DMS53 treated with DMSO at 0.1 percent for 48 hours (cell line): ENCODE measurements around the gene DIPK1A.
A peak's percentile ranks its signal among the peaks of the same experiment; 100 is the strongest.

Experiments
- DNase-seq: peaks from one replicate; lab custom pipeline; 2025; ENCODE audit not compliant: unreplicated experiment; lab: John Stamatoyannopoulos, UW

The DIPK1A gene

DNA sequence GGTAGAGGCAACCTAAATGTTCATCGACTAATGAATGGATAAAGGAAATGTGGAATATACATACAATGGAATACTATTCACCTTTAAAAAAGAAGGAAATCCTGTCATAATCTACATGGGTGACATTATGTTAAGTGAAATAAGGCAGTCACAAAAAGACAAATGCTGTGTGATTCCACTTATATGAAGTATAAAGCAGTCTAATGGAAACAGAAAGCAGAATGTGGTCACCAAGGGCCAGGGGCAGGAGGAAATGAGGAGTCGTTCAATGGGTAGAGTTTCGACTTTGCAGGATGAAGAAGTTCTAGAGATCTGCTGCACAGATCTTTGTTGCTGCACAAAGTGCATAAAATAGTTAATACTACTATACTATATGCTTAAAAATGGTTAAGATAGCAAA lies 7.8 kb downstream of the DIPK1A start:
- no peak for DNase-seq

- DNase-seq: no peak
Observed at GRCh38 chr1:92952714-92953113, 8.5 kb downstream of the DIPK1A start.

DNA sequence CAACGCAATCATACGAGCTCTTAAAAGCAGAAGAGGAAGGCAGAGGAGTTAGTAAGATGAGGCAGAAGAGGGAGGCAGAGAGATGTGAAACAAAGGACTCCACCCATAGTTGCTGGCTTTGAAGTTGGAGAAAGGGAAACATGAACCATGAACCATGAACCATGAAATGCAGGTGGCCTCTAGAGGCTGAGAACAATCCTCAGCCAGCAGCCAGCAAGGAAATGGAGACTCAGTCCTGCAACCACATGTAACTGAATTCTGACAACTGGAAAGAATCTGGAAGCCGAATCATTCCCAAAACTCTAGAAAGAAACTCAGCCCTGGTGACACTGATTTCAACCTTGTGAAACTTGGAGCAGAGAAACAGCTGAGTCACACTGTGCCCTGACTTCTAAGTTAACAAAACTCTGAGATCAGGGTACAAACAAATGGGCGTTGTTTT lies 10.1 kb downstream of the DIPK1A start:
- DNase-seq: peak; percentile 84

DNA sequence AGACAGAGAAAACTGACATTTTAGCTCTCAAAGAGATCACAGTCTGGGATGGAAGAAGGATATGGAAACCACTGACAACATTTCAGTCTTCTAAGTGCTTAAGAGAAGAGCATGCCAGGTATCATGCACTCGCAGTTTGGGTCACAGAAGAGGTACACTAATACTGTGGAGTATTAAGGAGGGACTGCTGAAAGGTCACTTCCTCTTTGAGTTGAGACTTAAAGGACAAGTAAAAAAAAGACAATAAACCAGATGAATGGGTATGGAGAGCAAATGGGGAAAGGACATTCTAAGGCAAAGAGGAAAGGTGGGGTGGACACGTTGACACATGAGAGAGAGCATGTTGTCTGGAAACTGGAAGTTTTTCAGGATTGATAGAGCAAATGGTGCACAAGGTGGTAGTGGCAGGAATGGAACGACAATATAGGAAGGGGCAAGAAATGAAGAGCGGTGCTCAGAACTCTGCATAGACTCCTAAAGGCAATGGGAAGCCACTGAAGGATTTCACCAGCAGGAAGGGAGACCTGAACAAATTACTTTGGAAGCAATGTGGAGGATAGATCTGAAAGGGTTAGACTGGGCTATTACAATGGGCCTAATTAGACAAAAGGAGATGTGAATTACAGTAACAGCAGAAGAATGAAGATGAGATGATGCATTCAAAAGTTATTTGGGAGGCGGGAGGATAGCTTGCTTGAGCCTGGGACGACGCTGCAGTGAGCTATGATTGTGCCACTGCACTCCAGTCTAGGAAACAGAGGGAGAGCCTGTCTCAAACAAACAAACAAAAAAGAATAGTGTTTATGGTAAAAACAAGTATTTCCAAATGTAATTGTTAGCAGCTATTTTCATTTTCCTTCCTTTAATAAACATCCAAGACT lies 11.1 kb downstream of the DIPK1A start:
- DNase-seq: no peak

DNA sequence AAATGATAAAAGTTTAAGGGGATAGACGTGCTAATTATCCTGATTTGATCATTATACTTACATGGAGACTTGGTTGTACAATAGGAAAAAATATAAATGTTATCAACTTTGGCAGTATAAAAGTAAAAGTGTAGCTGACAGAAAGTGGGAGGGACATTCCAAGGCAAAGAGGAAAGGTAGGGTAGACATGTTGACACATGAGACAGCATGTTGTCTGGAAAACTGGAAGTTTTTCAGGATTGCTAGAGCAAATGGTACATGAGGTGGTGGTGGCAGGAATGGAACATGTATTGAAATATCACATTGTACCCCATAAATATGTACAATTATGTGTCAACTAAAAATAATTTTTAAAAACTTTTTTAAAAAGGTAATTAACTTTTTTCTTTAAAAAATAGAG lies 13.2 kb downstream of the DIPK1A start:
- DNase-seq: no peak

GRCh38 chr1:92945748-92946270 lies 15.5 kb downstream of the DIPK1A start:
- no peak for DNase-seq

- DNase-seq: no peak
Observed at GRCh38 chr1:92944901-92945747, 16.1 kb downstream of the DIPK1A start.

DNA sequence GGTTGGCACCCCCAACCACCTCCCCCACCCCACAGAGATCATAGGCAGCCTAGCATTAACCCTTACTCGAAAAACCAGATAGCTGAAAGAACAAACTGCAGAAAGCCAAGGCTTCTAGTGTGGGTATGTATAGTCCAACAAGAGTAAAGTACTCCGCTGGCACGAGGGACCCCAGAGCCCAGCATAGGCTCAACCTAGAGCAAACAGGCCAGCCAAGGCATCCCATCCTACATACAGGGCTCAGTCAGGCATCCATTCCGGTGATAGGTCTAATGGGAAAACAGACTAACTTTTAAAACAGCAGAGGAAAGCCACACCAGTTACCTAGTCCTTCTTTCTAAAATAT lies 17.8 kb downstream of the DIPK1A start:
- no peak for DNase-seq

DNA sequence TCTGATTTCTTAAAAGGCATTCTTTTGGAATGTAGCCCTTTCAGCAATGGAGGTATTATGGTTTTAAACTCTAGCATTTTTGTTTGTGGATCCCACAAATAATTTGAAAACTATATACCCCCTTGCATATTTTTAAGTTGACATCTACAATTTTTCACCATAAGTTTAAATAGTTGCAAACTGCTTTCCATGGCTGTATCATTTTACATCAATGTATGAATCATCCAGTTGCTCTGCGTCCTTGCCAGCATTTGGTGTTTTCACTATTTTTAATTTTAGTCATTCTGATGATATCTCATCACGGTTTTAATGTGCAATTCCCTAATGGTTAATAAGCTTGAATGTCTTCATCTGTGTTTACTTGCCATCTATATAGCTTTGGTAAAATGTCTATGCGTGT lies 20.7 kb downstream of the DIPK1A start:
- DNase-seq: no peak

- DNase-seq: no peak
Observed at GRCh38 chr1:92937731-92938130, 23.5 kb downstream of the DIPK1A start.

- DNase-seq: no peak
Observed at GRCh38 chr1:92936865-92937264, 24.4 kb downstream of the DIPK1A start.

DNA sequence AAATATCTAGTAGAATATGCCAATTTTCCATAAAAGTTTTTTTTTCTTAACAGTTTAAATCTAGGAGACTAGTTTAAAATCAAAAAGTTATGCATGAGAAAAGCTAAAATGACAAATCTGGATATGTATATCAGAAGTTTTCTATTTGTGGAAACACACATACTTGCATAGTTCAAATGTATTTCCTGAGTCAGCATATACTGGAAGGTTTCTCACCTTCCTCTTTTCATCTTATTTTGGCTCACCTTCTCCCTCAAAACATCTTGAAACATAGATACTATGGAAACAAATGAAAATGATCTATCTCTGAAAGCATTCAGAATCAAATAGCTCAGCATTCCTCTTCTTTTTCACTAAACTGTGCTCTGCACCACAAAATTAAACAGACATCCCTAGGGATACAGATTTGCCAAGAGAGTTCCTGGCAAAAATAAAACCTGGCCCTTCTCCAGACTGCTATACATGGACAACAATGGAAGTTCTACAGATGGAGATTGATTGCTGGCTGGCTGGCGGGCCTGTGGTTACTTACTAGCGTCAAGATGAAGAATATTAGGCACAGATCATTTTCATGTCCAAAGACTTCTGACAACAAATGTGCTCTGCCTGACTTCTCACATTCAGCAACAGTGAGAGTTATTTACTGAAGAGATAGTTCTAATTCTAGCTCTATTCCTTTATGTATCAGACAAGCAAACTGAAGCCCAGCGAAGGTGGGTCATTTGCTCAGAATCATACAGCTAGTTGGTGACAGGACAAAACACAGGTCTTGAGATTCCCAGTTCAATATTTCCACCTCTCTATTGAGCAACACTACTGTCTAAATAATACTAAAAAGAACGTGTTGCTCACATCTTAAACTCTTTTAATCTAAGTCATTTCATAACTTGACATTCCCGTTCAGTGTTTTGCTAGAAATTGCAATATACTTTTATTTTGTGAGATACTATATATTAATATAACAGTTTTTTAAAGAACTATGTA lies 26.6 kb downstream of the DIPK1A start:
- DNase-seq: no peak

DNA sequence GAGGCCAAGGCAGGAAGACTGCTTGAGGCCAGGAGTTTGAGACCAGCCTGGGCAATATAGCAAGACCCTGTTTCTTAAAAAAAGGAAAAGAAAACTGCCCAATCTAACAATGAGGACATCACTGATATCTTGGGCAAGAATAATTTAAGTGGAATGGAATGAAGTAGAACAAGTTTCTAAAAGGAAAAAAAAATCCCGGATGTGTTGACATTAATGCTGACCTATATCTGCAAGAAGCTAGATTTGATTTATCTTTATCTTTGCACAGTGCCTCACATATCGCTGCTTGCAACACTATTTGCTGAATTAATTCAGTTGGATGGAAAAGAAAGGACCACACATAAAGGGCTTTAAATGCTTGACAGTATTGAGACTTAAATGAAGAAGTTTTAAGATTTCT lies 27.8 kb downstream of the DIPK1A start:
- no peak for DNase-seq

DNA sequence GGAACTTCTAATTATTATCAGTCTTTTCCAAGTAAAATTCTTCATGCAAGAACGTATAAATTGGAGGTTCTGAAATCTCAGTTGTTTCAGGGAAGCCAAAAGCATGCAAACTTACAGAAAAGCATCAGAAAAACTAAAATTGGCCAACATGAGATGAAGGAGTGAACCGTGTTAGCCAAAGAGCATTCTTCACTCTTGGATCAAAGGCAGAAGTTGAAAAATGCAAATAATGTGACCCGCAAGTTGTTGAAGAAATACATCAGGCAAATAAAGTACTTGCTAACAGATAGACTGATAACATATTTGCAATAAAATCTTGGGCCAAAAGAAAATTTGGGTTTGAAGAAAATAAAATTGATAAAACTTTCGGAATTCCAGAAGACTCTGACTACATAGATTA lies 29.6 kb downstream of the DIPK1A start:
- DNase-seq: no peak

DNA sequence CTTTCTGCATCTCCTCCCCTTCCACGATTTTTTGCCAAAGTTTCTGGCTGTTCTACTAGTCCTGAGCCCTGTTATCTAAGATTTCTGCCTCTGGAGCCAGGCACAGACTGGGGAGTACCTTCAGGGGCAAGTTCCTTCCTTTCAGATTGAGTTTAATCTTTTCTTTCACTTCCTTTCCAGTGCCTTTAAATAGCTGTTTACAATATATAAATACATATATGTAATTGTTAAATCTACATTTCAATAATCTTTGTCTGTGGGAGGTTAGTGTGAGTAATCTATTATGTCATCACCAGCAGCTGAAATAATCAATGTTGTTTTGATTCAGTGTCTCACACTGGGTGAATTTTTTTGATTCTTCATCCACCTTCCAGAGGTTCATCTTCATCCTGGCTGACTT lies 31.8 kb downstream of the DIPK1A start:
- DNase-seq: no peak

DNA sequence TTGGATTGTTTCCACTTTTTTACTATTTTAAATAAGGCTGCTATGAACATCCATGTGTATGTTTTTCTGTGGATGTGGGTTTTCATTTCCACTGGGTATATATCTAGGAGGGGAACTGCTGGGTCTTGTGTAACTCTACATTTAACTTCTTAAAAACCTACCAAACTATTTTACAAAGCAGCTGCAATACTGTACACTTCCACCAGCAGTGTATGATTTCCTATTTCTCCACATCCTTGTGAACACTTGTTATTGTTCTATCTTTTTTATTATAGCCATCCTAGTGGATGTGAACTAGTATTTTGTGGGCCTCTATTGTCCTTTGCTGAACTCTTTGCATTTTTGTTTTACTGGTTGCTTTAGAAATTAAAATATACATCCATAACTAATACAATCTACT lies 33.4 kb downstream of the DIPK1A start:
- no peak for DNase-seq

GRCh38 chr1:92926873-92927272 lies 34.4 kb downstream of the DIPK1A start:
- no peak for DNase-seq

DNA sequence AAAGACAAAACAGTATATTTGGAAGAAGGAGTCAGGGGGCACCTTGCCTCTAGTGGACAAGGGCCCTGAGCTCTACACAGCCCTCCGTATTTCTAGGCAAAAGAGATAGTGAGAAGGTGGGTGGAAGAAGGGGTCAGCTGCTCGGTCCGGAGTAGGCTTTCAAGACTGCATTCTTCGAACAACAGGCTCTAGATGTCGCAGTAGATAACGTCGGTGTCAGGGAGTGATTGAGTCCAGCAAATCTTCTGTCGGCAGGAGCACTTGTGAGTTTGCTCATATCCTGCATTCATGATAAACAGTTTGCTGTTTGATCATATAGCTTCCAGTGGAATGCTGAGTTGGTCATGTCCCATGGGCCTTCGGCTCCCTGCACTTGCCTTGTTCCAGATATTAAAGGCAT lies 36.8 kb downstream of the DIPK1A start:
- no peak for DNase-seq

DNA sequence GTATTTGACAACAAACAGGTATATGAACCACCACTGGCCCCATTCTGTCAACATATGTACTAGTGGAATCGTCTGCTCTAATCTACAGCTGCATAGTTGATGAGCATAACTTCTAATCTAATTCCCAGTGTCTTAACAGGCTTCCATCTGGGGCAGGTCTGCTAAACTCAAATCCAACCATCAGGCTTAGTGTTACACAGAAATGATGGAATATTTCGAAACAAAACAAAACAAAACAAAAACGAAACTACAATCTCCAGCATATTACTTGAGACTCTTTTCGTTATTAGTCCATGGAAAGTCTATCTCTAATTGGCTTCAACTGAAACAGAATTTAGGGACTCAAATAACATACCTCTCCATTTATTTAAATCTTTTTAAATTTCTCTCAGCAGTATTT lies 37.6 kb downstream of the DIPK1A start:
- DNase-seq: no peak

- DNase-seq: no peak
Observed at GRCh38 chr1:92922356-92923035, 38.8 kb downstream of the DIPK1A start.
